WTC11 (cell line): Measurements from ENCODE around the gene GOLGA8R. TPM values are rescaled to one million over a fixed set of nuclear protein-coding genes. Genes with fewer than 3 reads are reported as not detected.
"Not testable (repeated sequence)": the region's sequence is repeated elsewhere in the genome, so short reads cannot be mapped to it uniquely, and the experiment has no call there.

Experiments
- ATAC-seq: fragments of 200-7000 bp; cut with Tn5 transposase; 2 replicates; pipeline ENCODE4 v1.10.0; 2021; ENCODE audit warnings: mild to moderate bottlenecking, moderate library complexity
- Bru-seq: library from RNA; stranded (reverse); fragments of 400-500 nt; gene quantifications from one replicate; lab custom pipeline; 2021; lab: Mats Ljungman, UMichigan
- CTCF ChIA-PET: fragments of 300-600 bp; sonication (Branson Sonifier 250); formaldehyde crosslinking; loops from one replicate; lab custom pipeline; 2021; ENCODE audit warnings: antibody characterized with exemption; lab: Charles Lee
- POLR2A ChIA-PET: fragments of 350-600 bp; sonication (Branson Sonifier 250); formaldehyde crosslinking; loops from one replicate; lab custom pipeline; 2021; ENCODE audit warnings: antibody characterized with exemption; lab: Charles Lee
- DNase-seq: peaks from one replicate; pipeline ENCODE4 v3.0.0; 2021; ENCODE audit warnings: low spot score
- H3K27ac Mint-ChIP-seq: 2 replicates; pipeline ENCODE4 v1.8.0; 2021; ENCODE audit warnings: mixed read lengths
- H3K27me3 Mint-ChIP-seq: 2 replicates; pipeline ENCODE4 v1.8.0; 2021; ENCODE audit warnings: low read depth, mild to moderate bottlenecking, moderate library complexity, mixed read lengths
- H3K36me3 Mint-ChIP-seq: 2 replicates; pipeline ENCODE4 v1.8.0; 2021; ENCODE audit warnings: mixed read lengths
- H3K4me1 Mint-ChIP-seq: 2 replicates; pipeline ENCODE4 v1.8.0; 2022; ENCODE audit warnings: mixed read lengths
- H3K4me3 Mint-ChIP-seq: 2 replicates; pipeline ENCODE4 v1.8.0; 2021; ENCODE audit warnings: mild to moderate bottlenecking, moderate library complexity, mixed read lengths
- H3K9me3 Mint-ChIP-seq: 2 replicates; pipeline ENCODE4 v1.8.0; 2021; ENCODE audit warnings: mixed read lengths
- long read RNA-seq, 3 experiments: library from RNA in 1 of 3; library from capped mRNA in 1 of 3; library from polyadenylated mRNA in 1 of 3; unstranded in 2 of 3; stranded (forward) in 1 of 3; transcript quantifications; one replicate each; pipeline ENCODE4 v2.0.0, GENCODE V29; 2021
- total RNA-seq: library from RNA; stranded (reverse); gene quantifications from 3 replicates; pipeline ENCODE4 v1.2.3, GENCODE V29; 2021
- TF ChIP-seq, protein P1 (sequence below): fragments of 200-600 bp; IDR thresholded peaks from 2 replicates; pipeline ENCODE4 v1.8.0; 2022; ENCODE audit warnings: antibody characterized with exemption

The GOLGA8R gene
- total RNA-seq (0.23 to 0.50 TPM (median 0.50 TPM) in 3 replicates), Bru-seq, nascent RNA (percentile 10 among the genes with signal in this experiment)
- long read RNA-seq, experiment 1 = 0 reads
- long read RNA-seq, experiment 2 = 0 reads
- long read RNA-seq, experiment 3 = 0 reads

DNA sequence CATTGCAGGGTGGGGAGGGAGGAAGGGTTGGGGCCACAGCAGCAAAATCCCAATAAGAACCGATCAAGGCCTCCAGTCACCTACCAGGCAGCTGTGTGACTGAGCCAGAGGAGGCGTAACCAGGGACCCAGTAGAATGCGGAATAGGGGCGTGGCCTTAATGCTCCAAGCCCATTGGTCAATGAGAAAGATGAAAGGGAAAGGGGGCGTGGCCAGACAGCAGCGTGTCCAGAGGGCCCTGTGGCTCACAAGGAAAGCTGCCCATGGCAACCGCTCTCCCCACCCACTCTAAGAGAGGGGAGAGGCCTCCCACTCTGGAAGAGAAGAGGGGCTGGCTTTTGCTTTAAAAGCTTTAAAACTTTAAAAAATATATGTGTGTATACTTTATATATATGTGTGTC, at the start of gene GOLGA8R:
Gene GOLGA8R, minus strand, starts transcription at position 101 of the 400 bp plus-strand sequence. Its CDS starts 98 bp downstream, at position 3.
- H3K4me1 Mint-ChIP-seq, H3K36me3 Mint-ChIP-seq, H3K27me3 Mint-ChIP-seq, H3K4me3 Mint-ChIP-seq, CTCF ChIA-PET, DNase-seq, ATAC-seq, H3K27ac Mint-ChIP-seq, H3K9me3 Mint-ChIP-seq, POLR2A ChIA-PET: not testable (repeated sequence)

DNA sequence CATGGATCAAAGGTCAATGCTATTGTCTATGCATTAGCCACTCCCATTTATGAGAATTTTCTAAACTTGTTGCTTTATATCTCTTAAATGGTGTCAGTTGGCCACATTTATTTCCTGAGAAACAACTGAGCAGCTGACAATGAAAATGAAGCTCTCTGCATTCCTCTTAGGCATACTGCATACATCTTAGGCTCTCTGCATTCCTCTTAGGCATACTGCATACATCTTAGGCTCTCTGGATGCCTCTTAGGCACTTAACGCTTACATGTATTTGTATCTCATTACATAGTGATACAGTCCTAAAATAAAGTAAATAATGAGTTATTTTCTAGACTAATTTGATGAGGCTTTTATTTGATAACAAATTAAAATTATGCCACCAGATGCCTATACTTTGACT, 49.8 kb upstream of the GOLGA8R start:
- DNase-seq, H3K27ac Mint-ChIP-seq, ATAC-seq, H3K27me3 Mint-ChIP-seq, H3K4me1 Mint-ChIP-seq, H3K36me3 Mint-ChIP-seq, POLR2A ChIA-PET, H3K9me3 Mint-ChIP-seq, CTCF ChIA-PET, H3K4me3 Mint-ChIP-seq: not testable (repeated sequence)

GRCh38 chr15:30462176-30462575, 48.1 kb upstream of the GOLGA8R start:
- CTCF ChIA-PET, H3K4me3 Mint-ChIP-seq, DNase-seq, H3K27ac Mint-ChIP-seq, POLR2A ChIA-PET, H3K27me3 Mint-ChIP-seq, H3K4me1 Mint-ChIP-seq, H3K9me3 Mint-ChIP-seq, H3K36me3 Mint-ChIP-seq, ATAC-seq: not testable (repeated sequence)

DNA sequence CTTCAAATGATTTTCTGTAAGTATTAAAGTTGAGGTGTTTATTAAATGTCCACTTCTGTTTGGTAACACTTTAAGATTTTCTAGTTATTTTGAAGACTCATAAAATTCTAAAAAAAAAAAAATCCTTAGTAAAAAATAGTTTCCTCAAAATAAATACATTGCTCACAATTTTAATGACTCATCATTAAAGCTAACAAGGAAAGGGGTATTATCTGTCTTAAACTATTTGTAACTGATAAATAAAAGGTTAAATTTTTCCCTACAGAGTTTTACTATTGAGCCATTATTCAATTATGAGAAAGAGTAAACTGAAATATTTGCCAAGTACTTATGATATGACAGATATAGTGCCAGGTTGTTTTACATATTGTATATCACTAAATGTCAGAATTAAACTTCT, 38.6 kb upstream of the GOLGA8R start:
- ATAC-seq, H3K27ac Mint-ChIP-seq, H3K27me3 Mint-ChIP-seq, H3K4me3 Mint-ChIP-seq, H3K9me3 Mint-ChIP-seq, CTCF ChIA-PET, DNase-seq, POLR2A ChIA-PET, H3K4me1 Mint-ChIP-seq, H3K36me3 Mint-ChIP-seq: not testable (repeated sequence)

- POLR2A ChIA-PET, ATAC-seq, H3K27me3 Mint-ChIP-seq: not testable (repeated sequence)
Measured at GRCh38 chr15:30438348-30438747, 24.3 kb upstream of the GOLGA8R start.

DNA sequence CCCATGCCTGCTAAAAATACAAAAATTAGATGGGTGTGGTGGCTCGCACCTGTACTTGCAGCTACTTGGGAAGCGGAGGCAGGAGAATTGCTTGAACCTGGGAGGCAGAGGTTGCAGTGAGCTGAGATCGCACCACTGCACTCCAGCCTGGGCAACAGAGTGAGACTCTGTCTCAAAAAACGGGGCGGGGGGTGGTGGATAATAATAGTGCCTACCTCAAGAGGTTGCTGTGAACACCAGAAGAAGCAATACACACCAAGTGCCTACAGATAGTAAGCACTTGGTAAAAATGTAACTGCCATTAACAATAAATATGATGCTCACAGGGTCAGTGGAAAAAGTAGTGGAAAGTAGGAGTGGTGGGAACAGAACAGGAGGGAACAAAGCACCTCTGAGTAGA, 21.8 kb upstream of the GOLGA8R start:
- H3K36me3 Mint-ChIP-seq, ATAC-seq, CTCF ChIA-PET, DNase-seq, H3K27me3 Mint-ChIP-seq, H3K27ac Mint-ChIP-seq, H3K4me1 Mint-ChIP-seq, H3K4me3 Mint-ChIP-seq, H3K9me3 Mint-ChIP-seq, POLR2A ChIA-PET: not testable (repeated sequence)

More at GRCh38 chr15:30438348-30438747, 24.3 kb upstream of the GOLGA8R start:
- DNase-seq, H3K36me3 Mint-ChIP-seq, H3K27ac Mint-ChIP-seq, H3K9me3 Mint-ChIP-seq, H3K4me1 Mint-ChIP-seq, H3K4me3 Mint-ChIP-seq, CTCF ChIA-PET: not testable (repeated sequence)

GRCh38 chr15:30420723-30421122, 6.7 kb upstream of the GOLGA8R start:
- ATAC-seq, H3K27me3 Mint-ChIP-seq, H3K27ac Mint-ChIP-seq, H3K9me3 Mint-ChIP-seq, H3K4me1 Mint-ChIP-seq, CTCF ChIA-PET, H3K36me3 Mint-ChIP-seq, H3K4me3 Mint-ChIP-seq, POLR2A ChIA-PET: not testable (repeated sequence)
- peak; percentile 2 for DNase-seq

GRCh38 chr15:30407636-30408035, 6.4 kb downstream of the GOLGA8R start:
- H3K27me3 Mint-ChIP-seq, H3K27ac Mint-ChIP-seq, H3K4me3 Mint-ChIP-seq, ATAC-seq, DNase-seq, H3K9me3 Mint-ChIP-seq, CTCF ChIA-PET, H3K4me1 Mint-ChIP-seq, H3K36me3 Mint-ChIP-seq, POLR2A ChIA-PET: not testable (repeated sequence)

GRCh38 chr15:30398988-30399387, 15.1 kb downstream of the GOLGA8R start:
- H3K27ac Mint-ChIP-seq, H3K4me3 Mint-ChIP-seq, H3K4me1 Mint-ChIP-seq, H3K36me3 Mint-ChIP-seq, H3K27me3 Mint-ChIP-seq, POLR2A ChIA-PET, CTCF ChIA-PET, H3K9me3 Mint-ChIP-seq: not testable (repeated sequence)
- TF ChIP-seq, protein P1, sequence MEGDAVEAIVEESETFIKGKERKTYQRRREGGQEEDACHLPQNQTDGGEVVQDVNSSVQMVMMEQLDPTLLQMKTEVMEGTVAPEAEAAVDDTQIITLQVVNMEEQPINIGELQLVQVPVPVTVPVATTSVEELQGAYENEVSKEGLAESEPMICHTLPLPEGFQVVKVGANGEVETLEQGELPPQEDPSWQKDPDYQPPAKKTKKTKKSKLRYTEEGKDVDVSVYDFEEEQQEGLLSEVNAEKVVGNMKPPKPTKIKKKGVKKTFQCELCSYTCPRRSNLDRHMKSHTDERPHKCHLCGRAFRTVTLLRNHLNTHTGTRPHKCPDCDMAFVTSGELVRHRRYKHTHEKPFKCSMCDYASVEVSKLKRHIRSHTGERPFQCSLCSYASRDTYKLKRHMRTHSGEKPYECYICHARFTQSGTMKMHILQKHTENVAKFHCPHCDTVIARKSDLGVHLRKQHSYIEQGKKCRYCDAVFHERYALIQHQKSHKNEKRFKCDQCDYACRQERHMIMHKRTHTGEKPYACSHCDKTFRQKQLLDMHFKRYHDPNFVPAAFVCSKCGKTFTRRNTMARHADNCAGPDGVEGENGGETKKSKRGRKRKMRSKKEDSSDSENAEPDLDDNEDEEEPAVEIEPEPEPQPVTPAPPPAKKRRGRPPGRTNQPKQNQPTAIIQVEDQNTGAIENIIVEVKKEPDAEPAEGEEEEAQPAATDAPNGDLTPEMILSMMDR = peak; percentile 37; the same call in 1 of the 2 replicates
- ATAC-seq (peak; percentile 85), DNase-seq (peak; percentile 84)

GRCh38 chr15:30393664-30393991, 20.4 kb downstream of the GOLGA8R start:
- CTCF ChIA-PET, H3K36me3 Mint-ChIP-seq, H3K27ac Mint-ChIP-seq, H3K4me1 Mint-ChIP-seq, POLR2A ChIA-PET, H3K4me3 Mint-ChIP-seq, DNase-seq, H3K27me3 Mint-ChIP-seq, ATAC-seq, H3K9me3 Mint-ChIP-seq: not testable (repeated sequence)

GRCh38 chr15:30392766-30393663, 21.0 kb downstream of the GOLGA8R start, which contains the start of gene CHRFAM7A:
Gene CHRFAM7A, minus strand, starts transcription at chr15:30393540. Its CDS starts 10,189 bp downstream, at chr15:30383351.
- H3K4me1 Mint-ChIP-seq, H3K27ac Mint-ChIP-seq, H3K4me3 Mint-ChIP-seq, POLR2A ChIA-PET, CTCF ChIA-PET, H3K27me3 Mint-ChIP-seq, H3K9me3 Mint-ChIP-seq, DNase-seq, H3K36me3 Mint-ChIP-seq: not testable (repeated sequence)
- ATAC-seq = peak; percentile 87
